Measurements from ENCODE around the gene GPR148.

GPR148 gene

DNA sequence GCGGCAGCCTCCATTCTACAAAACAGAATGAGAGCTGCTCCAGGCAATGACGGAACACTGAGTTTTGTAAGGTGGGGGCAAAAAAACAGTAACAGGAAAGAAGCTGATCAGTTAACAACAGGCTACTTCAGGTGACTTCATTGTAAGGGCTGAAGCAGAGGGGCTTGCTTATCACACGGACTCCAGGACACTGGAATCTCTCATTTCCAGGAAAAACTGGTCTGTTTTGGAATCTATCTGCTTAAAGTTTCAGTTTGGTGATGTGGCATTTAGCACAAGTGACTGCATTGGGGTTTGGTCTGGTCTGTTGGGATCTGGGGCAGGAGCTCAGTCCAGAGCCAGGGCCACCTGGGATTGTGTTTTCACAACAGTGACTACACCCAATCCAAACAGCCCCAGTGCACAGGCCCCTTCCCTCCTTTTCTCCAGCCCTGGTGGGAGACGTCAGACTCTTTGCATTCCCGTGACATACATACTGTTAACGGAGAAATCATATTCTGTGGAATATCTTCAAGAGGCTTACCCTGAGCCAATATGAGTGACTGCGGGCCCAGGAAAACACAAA, 40.6 kb downstream of the GPR148 start:
- no peak for DNase-seq (ENCODE audit: low spot score)

DNA sequence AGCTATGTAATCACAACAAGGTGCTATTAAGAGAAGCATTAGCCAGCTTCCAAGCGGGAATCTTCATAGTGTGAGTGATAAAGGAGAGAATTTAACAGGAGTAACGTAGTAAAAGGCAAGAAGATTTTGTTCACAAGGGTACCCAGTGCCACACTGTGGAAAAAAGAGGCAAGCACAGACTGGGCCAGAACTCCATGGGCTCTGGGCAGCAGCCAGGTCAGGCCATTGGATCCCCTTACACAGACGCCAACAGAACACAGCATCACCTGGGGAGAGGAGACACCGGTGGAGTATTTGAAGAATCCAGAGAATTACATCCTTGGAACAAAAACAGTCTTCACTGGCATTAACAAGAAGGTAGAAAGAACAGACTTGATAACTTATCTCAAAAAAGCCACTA, 47.7 kb downstream of the GPR148 start:
- DNase-seq (ENCODE audit: low spot score): no peak

DNA sequence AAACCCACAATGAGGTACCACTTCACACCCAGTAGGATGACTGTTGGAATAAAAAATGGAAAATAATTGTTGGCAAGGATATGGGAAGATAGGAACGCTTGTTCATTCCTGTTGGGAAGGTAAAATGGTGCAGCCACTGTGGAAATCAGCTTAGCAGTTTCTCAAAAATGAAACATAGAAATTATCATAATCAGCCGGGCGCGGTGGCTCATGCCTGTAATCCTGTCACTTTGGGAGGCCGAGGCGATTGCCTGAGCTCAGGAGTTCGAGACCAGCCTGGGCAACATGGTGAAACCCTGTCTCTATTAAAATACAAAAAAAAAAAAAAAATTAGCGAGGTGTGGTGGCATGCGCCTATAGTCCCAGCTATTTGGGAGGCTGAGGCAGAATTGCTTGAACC, 49.9 kb downstream of the GPR148 start:
- DNase-seq (ENCODE audit: low spot score): no peak
